GM13977 (cell line): ENCODE data around the gene DPEP1.
"Not testable (repeated sequence)": the region's sequence is repeated elsewhere in the genome, so short reads cannot be mapped to it uniquely, and the experiment has no call there.

Experiments
- DNase-seq: peaks from one replicate; pipeline ENCODE4 v3.0.0; 2012; ENCODE audit warnings: low spot score
- CTCF ChIP-seq: IDR thresholded peaks from 2 replicates; pipeline ENCODE4 v1.5.1; 2012; ENCODE audit warnings: mild to moderate bottlenecking, control low read depth; ENCODE audit not compliant: insufficient read depth; ENCODE audit errors: extremely low read depth, missing control alignments
- in situ Hi-C: fragments of 300-500 bp; cut with MboI; formaldehyde crosslinking; loops from one replicate; pipeline ENCODE4 v1.12.0; 2022; ENCODE audit warnings: low sequenced_read_pairs, low pct_unique_long_range_greater_than_20kb, mixed read lengths, inconsistent platforms; ENCODE audit not compliant: unreplicated experiment

Gene DPEP1

GRCh38 chr16:89670496-89671431 lies 57.3 kb downstream of the DPEP1 start:
- DNase-seq = no peak
- TF ChIP-seq CTCF = no peak
- in situ Hi-C loops = no loop called here

GRCh38 chr16:89671565-89671964 lies 58.1 kb downstream of the DPEP1 start:
- DNase-seq, in situ Hi-C loops: not testable (repeated sequence)

- in situ Hi-C loops = no loop called here
- TF ChIP-seq CTCF = no peak
- DNase-seq = no peak
Observed at GRCh38 chr16:89672177-89672941, 58.9 kb downstream of the DPEP1 start.

- no peak for DNase-seq
- no peak for TF ChIP-seq CTCF
- in situ Hi-C loops = no loop called here
Observed at GRCh38 chr16:89678258-89678657, 64.8 kb downstream of the DPEP1 start.

GRCh38 chr16:89685916-89686315 lies 72.5 kb downstream of the DPEP1 start:
- no peak for TF ChIP-seq CTCF
- DNase-seq = no peak
- in situ Hi-C loops = no loop called here

- TF ChIP-seq CTCF = no peak
- in situ Hi-C loops = no loop called here
- DNase-seq = peak; percentile 97
Observed at GRCh38 chr16:89686520-89687091, 73.2 kb downstream of the DPEP1 start, which contains the start of gene CDK10. Gene CDK10 (plus strand): TSS chr16:89686689. CDS start chr16:89686711, 22 bp downstream.
